GM10248 (cell line): ENCODE measurements around the gene OAS2.
"Not testable (repeated sequence)": the region's sequence is repeated elsewhere in the genome, so short reads cannot be mapped to it uniquely, and the experiment has no call there.

Experiments used
- CTCF ChIA-PET: fragments of 300-600 bp; sonication (Branson Sonifier 250); formaldehyde crosslinking; extraction: SDS; loops from one replicate; lab custom pipeline; 2021; ENCODE audit warnings: antibody characterized with exemption; lab: Yijun Ruan, JAX
- POLR2A ChIA-PET: fragments of 350-650 bp; sonication (Branson Sonifier 250); formaldehyde crosslinking; extraction: SDS; loops from one replicate; lab custom pipeline; 2020; ENCODE audit warnings: antibody characterized with exemption; lab: Yijun Ruan, JAX
- DNase-seq: peaks from one replicate; pipeline ENCODE4 v3.0.0; 2012; ENCODE audit errors: extremely low spot score
- TF ChIP-seq, protein P1 (sequence below): IDR thresholded peaks from 2 replicates; pipeline ENCODE4 v1.5.1; 2012; ENCODE audit warnings: mild to moderate bottlenecking, low read depth; ENCODE audit errors: extremely low read depth, missing control alignments, control extremely low read depth

The OAS2 gene

GRCh38 chr12:112947761-112948160, 30.6 kb upstream of the OAS2 start:
- POLR2A ChIA-PET: no interaction called here
- TF ChIP-seq, protein P1, sequence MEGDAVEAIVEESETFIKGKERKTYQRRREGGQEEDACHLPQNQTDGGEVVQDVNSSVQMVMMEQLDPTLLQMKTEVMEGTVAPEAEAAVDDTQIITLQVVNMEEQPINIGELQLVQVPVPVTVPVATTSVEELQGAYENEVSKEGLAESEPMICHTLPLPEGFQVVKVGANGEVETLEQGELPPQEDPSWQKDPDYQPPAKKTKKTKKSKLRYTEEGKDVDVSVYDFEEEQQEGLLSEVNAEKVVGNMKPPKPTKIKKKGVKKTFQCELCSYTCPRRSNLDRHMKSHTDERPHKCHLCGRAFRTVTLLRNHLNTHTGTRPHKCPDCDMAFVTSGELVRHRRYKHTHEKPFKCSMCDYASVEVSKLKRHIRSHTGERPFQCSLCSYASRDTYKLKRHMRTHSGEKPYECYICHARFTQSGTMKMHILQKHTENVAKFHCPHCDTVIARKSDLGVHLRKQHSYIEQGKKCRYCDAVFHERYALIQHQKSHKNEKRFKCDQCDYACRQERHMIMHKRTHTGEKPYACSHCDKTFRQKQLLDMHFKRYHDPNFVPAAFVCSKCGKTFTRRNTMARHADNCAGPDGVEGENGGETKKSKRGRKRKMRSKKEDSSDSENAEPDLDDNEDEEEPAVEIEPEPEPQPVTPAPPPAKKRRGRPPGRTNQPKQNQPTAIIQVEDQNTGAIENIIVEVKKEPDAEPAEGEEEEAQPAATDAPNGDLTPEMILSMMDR: no peak
- CTCF ChIA-PET: interaction anchor here (1.2 to 2.9 kb wide), 2 partner anchors 47 to 82 kb away, joined by 4 to 10 read pairs; no protein-coding TSS in a partner anchor
- DNase-seq: no peak

DNA sequence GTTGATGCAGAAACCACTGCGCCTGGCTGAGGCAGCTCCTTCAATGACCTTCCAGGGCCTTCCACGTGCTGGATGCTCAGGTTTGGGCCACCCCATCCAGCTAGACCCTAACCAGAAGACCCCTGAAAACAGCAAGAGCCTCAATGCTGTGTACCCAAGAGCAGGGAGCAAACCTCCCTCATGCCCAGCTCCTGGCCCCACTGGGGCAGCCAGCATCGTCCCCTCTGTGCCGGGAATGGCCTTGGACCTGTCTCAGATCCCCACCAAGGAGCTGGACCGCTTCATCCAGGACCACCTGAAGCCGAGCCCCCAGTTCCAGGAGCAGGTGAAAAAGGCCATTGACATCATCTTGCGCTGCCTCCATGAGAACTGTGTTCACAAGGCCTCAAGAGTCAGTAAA, 29.5 kb upstream of the OAS2 start:
- DNase-seq: no peak
- ChIA-PET POLR2A (no interaction called here), CTCF (interaction anchor here (1.2 to 2.9 kb wide), 2 partner anchors 48 to 81 kb away, joined by 4 to 10 read pairs; no protein-coding TSS in a partner anchor)
- TF ChIP-seq, protein P1: no peak

DNA sequence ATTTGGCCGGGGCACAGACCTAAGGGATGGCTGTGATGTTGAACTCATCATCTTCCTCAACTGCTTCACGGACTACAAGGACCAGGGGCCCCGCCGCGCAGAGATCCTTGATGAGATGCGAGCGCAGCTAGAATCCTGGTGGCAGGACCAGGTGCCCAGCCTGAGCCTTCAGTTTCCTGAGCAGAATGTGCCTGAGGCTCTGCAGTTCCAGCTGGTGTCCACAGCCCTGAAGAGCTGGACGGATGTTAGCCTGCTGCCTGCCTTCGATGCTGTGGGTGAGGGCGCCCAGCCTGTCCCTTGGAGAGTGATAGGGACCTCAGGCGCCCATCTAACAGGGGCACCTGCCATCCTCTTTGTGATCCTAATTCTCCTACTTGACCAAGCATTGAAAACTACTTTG, 27.6 kb upstream of the OAS2 start:
- DNase-seq: no peak
- CTCF ChIA-PET: interaction anchor here (1.0 to 2.9 kb wide), 4 partner anchors 12 to 81 kb away, joined by 3 to 10 read pairs (median 4); no protein-coding TSS in a partner anchor

GRCh38 chr12:112957125-112957524, 21.2 kb upstream of the OAS2 start:
- POLR2A ChIA-PET, DNase-seq: not testable (repeated sequence)
- CTCF ChIA-PET: interaction anchor here (1.4 kb wide), 1 partner anchor 92 kb away, joined by 3 read pairs; no protein-coding TSS in a partner anchor

More for the DNA sequence above, 27.6 kb upstream of the OAS2 start:
- POLR2A ChIA-PET: no interaction called here
- TF ChIP-seq, protein P1: no peak

- no peak for DNase-seq
- TF ChIP-seq, protein P1: no peak
- POLR2A ChIA-PET: no interaction called here
- CTCF ChIA-PET: interaction anchor here (1.4 to 1.7 kb wide), 3 partner anchors 17 to 224 kb away, joined by 3 to 4 read pairs (median 3); partner anchors contain the start of genes DDX54, OAS2 and RITA1
These were observed 17.2 kb upstream of the OAS2 start for GRCh38 chr12:112961074-112961473.

DNA sequence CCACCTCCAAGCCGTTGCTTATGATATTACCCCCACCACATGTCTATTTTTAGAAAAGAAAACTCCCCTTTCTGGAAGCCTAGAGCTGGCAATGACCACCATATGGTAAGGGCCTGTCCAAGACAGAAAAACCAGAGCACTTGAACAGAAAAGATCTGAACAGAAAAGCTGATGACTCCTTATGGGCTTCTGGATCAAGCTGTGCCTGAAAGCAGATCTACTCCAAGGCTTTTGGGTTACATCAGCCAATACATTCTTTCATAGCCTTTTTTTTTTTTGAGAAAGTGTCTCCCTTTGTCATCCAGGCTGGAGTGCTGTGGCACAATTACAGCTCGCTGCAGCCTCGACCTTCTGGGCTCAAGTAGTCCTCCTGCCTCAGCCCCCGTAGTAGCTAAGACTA, 16.8 kb upstream of the OAS2 start:
- DNase-seq: no peak
- TF ChIP-seq, protein P1: no peak
- ChIA-PET CTCF (interaction anchor here (1.1 to 2.0 kb wide), 5 partner anchors 11 to 224 kb away, joined by 3 to 5 read pairs (median 3); partner anchors contain the start of genes DDX54, OAS2 and RITA1), POLR2A (no interaction called here)

DNA sequence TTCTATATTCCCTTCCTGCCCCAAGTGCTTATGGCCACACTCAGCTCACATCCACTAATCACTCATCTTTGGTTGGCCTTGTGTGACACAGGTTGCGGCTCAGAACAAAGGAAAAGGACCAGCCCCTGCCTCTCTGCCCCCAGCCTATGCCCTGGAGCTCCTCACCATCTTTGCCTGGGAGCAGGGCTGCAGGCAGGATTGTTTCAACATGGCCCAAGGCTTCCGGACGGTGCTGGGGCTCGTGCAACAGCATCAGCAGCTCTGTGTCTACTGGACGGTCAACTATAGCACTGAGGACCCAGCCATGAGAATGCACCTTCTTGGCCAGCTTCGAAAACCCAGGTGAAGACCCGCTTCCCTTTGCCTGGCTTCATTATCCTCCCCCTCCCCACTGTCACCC, 15.8 kb upstream of the OAS2 start:
- ChIA-PET POLR2A (no interaction called here), CTCF (interaction anchor here (1.1 to 2.0 kb wide), 4 partner anchors 10 to 31 kb away, joined by 3 to 5 read pairs (median 4); partner anchors contain the start of gene OAS2)
- DNase-seq: no peak
- TF ChIP-seq, protein P1: no peak
